DND-41 (cell line): Measurements from ENCODE around the gene CYSRT1.

Experiments
- ATAC-seq: fragments of 200-7000 bp; cut with Tn5 transposase; 3 replicates; pipeline ENCODE4 v1.9.1; 2021; ENCODE audit warnings: low read depth; ENCODE audit not compliant: insufficient read depth
- DNase-seq: peaks from one replicate; pipeline ENCODE4 v3.0.0-alpha.2; 2020
- H2AFZ ChIP-seq: 2 replicates; pipeline ENCODE4 v1.6.0; 2012; ENCODE audit warnings: low read depth, low read length
- H3K27ac ChIP-seq: 2 replicates; pipeline ENCODE4 v1.5.1; 2012; ENCODE audit warnings: low read length, inconsistent platforms
- H3K27me3 ChIP-seq: fragments of 200-600 bp; sonication (generic); 2 replicates; pipeline ENCODE4 v1.6.0; 2012; ENCODE audit warnings: low read length, mild to moderate bottlenecking, inconsistent platforms; ENCODE audit not compliant: insufficient read depth, poor library complexity
- H3K36me3 ChIP-seq: 2 replicates; pipeline ENCODE4 v1.5.1; 2012; ENCODE audit warnings: low read length, inconsistent platforms; ENCODE audit not compliant: insufficient read depth
- H3K4me1 ChIP-seq: 2 replicates; pipeline ENCODE4 v1.5.1; 2012; ENCODE audit warnings: mild to moderate bottlenecking, low read length; ENCODE audit not compliant: insufficient read depth
- H3K4me2 ChIP-seq: 2 replicates; pipeline ENCODE4 v1.6.0; 2012; ENCODE audit warnings: mild to moderate bottlenecking, moderate library complexity, low read length, inconsistent platforms; ENCODE audit not compliant: insufficient read depth
- H3K4me3 ChIP-seq, 2 experiments: fragments of 200-600 bp in 1 of 2; shearing (Covaris generic) in 1 of 2; 2 replicates each; pipeline ENCODE4 v1.5.1; 2012 to 2016; ENCODE audit warnings: inconsistent platforms in 2 of 2, low read length in 2 of 2, mild to moderate bottlenecking in 2 of 2, low read depth in 1 of 2, moderate library complexity in 1 of 2
- H3K79me2 ChIP-seq: 2 replicates; pipeline ENCODE4 v1.6.0; 2012; ENCODE audit warnings: low read length, inconsistent platforms; ENCODE audit not compliant: insufficient read depth
- H3K9ac ChIP-seq: 2 replicates; pipeline ENCODE4 v1.6.0; 2012; ENCODE audit warnings: low read depth, mild to moderate bottlenecking, inconsistent platforms, low read length, moderate library complexity
- H3K9me3 ChIP-seq: 2 replicates; pipeline ENCODE4 v1.5.1; 2012; ENCODE audit warnings: low read length, moderate library complexity, mild to moderate bottlenecking, inconsistent platforms; ENCODE audit not compliant: insufficient read depth, severe bottlenecking
- H4K20me1 ChIP-seq: 2 replicates; pipeline ENCODE4 v1.6.0; 2012; ENCODE audit warnings: low read length; ENCODE audit not compliant: insufficient read depth
- CTCF ChIP-seq: IDR thresholded peaks from 2 replicates; pipeline ENCODE4 v1.5.1; 2012; ENCODE audit warnings: borderline replicate concordance, low read length, moderate library complexity, mild to moderate bottlenecking; ENCODE audit not compliant: poor library complexity, severe bottlenecking; ENCODE audit errors: extremely low read depth
- EZH2 ChIP-seq: IDR thresholded peaks from 3 replicates; pipeline ENCODE4 v1.6.1; 2012; ENCODE audit warnings: borderline replicate concordance, low read depth, mild to moderate bottlenecking, moderate library complexity, low read length, inconsistent platforms; ENCODE audit not compliant: severe bottlenecking

CYSRT1 gene

GRCh38 chr9:137193771-137194170 is 31.2 kb upstream of the CYSRT1 start:
- peaks cover 36% of the 10 kb centered on the region for H4K20me1 ChIP-seq
- H3K79me2 ChIP-seq, result peaks cover 22% of the 10 kb centered on the region
- H3K4me2 ChIP-seq, result no peak overlapping the region
- H3K9ac ChIP-seq, result no peak overlapping the region
- H3K9me3 ChIP-seq, result no peaks in the 10 kb centered on the region
- H3K27me3 ChIP-seq, result no peaks in the 10 kb centered on the region
- DNase-seq, result no peak
- peaks cover 27% of the 10 kb centered on the region for H3K36me3 ChIP-seq
- no peak overlapping the region for H3K27ac ChIP-seq
- H3K4me1 ChIP-seq, result peaks cover 35% of the 10 kb centered on the region
- no peak for TF ChIP-seq CTCF
- TF ChIP-seq EZH2, result no peak
- H2AFZ ChIP-seq, result no peak overlapping the region
- no peak for ATAC-seq
- H3K4me3 ChIP-seq, result no peak overlapping the region

- TF ChIP-seq CTCF (no peak), EZH2 (no peak)
Observed at GRCh38 chr9:137194388-137194787, 30.6 kb upstream of the CYSRT1 start.

DNA sequence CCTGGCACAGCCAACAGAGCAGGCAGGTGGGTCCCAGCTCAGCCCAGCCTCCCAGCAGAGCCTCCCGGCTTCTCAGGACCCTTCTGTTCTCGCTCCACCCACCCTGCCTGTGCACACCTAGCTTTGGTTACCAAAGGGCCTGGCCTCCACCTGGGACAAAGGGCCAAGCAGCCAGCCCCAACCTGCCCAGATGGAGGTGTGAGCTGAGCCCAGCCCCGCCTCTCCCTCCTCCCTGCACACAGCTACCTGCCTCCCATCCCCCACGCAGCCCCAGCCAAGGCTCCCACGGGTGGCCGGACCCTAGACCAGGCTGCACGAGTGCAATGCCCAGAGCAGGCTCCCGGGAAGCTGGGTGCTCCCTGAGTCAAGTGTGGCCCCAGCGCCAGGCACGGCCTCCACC is 30.1 kb upstream of the CYSRT1 start:
- Histone ChIP-seq H3K27me3 (no peaks in the 10 kb centered on the region), H3K4me2 (no peak overlapping the region), H3K9me3 (no peaks in the 10 kb centered on the region), H3K27ac (no peak overlapping the region), H3K79me2 (peaks cover 15% of the 10 kb centered on the region; the same call in 1 of the 2 replicates), H3K36me3 (peaks cover 16% of the 10 kb centered on the region), H3K4me3 (no peak overlapping the region), H3K4me1 (peaks cover 36% of the 10 kb centered on the region), H3K9ac (no peak overlapping the region), H2AFZ (no peak overlapping the region), H4K20me1 (peaks cover 34% of the 10 kb centered on the region)
- DNase-seq, result no peak
- TF ChIP-seq CTCF (no peak), EZH2 (no peak)
- no peak for ATAC-seq

More at GRCh38 chr9:137194388-137194787, 30.6 kb upstream of the CYSRT1 start:
- peaks cover 20% of the 10 kb centered on the region for H3K79me2 ChIP-seq
- H3K9ac ChIP-seq, result no peak overlapping the region
- peaks cover 36% of the 10 kb centered on the region for H3K4me1 ChIP-seq
- DNase-seq, result no peak
- H3K36me3 ChIP-seq, result peaks cover 22% of the 10 kb centered on the region
- H4K20me1 ChIP-seq, result peaks cover 36% of the 10 kb centered on the region
- H2AFZ ChIP-seq, result no peak overlapping the region
- H3K9me3 ChIP-seq, result no peaks in the 10 kb centered on the region
- no peaks in the 10 kb centered on the region for H3K27me3 ChIP-seq
- H3K4me2 ChIP-seq, result no peak overlapping the region
- H3K27ac ChIP-seq, result no peak overlapping the region
- no peak for ATAC-seq
- no peak overlapping the region for H3K4me3 ChIP-seq
